Measurements from ENCODE around the gene MCTP1. TPM values are rescaled to one million over a fixed set of nuclear protein-coding genes. Genes with fewer than 3 reads are reported as not detected.

MCTP1 gene
- total RNA-seq, 4 donors from 2014 or later: 44.7 to 88.7 (median 74.3) TPM

DNA sequence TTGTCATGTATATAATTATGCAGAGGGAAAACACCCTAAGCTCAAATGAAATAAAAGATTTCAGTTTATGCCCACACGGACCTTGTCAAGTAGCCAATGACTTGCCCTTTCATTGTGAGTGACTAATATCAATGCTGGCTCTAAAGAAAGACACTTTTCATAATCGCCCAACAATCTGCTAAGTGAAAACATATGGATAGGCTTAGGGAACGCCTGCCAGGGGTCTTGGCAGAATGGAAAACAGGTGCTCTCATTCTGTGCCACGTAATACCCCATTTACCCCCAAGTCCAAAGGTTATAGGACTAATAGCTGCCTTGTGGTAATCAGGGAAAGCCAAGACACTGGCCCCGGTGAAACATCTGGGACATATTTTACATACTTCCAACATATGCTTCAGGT is 508.7 kb downstream of the MCTP1 start:
- TF ChIP-seq, protein P1, sequence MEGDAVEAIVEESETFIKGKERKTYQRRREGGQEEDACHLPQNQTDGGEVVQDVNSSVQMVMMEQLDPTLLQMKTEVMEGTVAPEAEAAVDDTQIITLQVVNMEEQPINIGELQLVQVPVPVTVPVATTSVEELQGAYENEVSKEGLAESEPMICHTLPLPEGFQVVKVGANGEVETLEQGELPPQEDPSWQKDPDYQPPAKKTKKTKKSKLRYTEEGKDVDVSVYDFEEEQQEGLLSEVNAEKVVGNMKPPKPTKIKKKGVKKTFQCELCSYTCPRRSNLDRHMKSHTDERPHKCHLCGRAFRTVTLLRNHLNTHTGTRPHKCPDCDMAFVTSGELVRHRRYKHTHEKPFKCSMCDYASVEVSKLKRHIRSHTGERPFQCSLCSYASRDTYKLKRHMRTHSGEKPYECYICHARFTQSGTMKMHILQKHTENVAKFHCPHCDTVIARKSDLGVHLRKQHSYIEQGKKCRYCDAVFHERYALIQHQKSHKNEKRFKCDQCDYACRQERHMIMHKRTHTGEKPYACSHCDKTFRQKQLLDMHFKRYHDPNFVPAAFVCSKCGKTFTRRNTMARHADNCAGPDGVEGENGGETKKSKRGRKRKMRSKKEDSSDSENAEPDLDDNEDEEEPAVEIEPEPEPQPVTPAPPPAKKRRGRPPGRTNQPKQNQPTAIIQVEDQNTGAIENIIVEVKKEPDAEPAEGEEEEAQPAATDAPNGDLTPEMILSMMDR (IDR thresholded peaks at IDR 0.05; ENCODE audit: low read depth): no peak

DNA sequence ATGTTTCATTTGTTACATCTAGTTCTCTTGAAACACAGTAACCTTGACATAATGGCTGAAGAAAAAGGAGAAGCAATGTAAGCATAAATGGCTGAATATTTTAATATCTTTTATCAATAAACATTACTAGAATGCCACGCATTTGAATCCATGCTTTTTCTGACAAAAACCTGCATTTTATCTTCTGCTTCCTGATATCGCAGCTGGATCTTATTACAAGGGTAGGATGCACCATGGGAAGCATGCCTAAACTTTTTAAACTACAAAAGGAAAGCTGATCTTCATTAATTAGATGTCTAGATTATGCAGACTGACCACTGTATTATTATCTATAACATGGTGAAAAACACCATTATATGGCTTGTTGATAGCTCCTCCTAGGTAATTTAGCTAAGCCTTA is 509.8 kb downstream of the MCTP1 start:
- TF ChIP-seq, protein P1 (IDR thresholded peaks at IDR 0.05; ENCODE audit: low read depth): no peak

DNA sequence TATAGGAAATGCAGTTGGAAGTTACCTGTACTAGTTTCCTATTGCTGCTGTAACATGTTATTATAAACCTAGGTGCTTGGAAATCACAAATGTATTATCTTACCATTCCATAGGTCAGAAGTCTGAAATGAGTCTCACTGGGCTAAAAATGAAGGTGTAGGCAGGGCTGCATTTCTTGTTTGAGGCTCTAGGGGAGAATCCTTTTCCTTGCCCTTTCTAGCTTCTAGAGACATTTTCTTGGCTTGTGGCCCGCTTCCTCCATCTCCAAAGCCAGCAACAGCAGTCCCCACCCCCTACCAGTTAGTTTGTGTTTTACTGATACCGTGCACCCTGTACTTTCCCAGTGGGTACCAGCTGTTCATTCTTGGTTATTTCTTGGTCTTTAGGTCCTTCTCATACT is 513.2 kb downstream of the MCTP1 start:
- TF ChIP-seq, protein P1 (IDR thresholded peaks at IDR 0.05; ENCODE audit: low read depth): no peak

DNA sequence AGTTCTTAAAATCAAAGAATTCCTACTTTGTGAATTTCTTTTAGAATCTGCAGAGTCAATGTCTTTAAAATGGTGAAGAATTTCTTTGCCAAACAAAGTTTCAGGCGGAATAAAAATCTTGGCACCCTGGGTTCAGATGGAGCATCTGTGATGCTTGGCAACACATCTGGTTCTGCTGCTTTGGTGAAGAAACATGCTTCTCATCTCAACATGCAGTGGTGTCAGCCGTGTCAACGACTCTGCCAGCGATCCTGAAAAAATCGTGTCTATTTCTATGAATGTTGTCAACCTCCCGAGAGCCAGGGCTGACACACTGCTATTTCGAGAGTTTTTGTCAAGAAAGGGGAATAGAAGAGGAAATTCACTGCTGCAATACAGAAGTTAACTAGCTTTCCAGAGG is 514.9 kb downstream of the MCTP1 start:
- TF ChIP-seq, protein P1 (IDR thresholded peaks at IDR 0.05; ENCODE audit: low read depth): no peak

DNA sequence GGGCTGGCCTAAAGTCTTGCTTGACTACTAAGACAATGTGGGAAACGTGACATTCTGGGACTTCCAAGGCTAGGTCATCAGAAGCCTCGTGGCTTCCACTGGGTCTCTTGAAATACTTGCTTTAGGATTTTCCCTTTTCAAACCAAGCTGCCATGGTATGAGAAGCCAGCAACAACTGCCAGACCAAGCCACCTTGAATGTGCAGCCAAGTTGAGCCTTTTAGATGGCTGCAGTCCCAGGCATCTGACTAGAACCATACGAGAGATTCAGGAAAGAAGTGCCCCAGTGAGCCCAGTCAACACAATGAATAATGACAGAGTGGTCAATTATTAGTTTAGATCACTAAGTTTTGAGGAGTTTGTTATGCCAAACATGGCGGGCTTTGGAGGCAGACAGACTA is 523.1 kb downstream of the MCTP1 start:
- TF ChIP-seq, protein P1 (IDR thresholded peaks at IDR 0.05; ENCODE audit: low read depth): no peak

DNA sequence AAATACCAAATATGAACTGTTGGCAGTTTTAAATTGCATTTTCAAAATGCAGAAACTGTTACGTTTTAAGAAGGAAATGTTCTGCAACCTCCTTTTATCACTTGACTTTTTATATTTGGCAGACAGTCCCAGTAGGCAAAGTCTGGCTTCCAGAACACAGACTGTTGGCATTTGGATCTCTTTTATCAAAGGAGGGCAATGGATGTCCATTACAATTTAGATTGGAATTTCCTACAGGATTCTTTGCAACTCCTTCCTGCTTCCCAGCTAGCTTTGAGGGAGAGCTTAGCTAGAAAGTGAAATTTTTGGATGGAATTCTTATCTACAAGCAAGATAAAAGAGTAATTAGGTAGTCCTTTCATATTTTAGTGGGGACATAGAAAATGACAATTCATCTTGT is 523.8 kb downstream of the MCTP1 start:
- TF ChIP-seq, protein P1 (IDR thresholded peaks at IDR 0.05; ENCODE audit: low read depth): no peak

DNA sequence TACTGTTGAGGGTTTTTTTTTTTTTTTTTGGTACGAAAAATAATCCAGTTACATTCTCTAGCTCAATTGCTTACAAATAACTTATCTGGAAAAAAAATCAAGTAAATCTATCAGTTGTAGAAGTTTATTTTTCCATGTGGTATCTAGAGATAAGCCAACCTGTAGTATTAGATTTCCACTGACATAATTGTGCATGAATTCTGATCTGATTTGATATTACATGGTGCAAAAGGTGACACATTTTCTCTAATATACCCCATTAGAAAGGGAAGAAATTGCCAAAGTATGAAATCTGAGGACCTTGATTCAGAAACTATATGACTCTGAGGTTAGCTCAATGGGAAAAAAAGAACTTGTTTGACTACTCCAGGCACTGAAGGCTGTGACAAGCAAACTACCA is 524.9 kb downstream of the MCTP1 start:
- TF ChIP-seq, protein P1 (IDR thresholded peaks at IDR 0.05; ENCODE audit: low read depth): no peak
